CD14-positive monocyte (primary cell): Measurements from ENCODE around the gene GLIPR1L1. TPM values are rescaled to one million over a fixed set of nuclear protein-coding genes. Genes with fewer than 3 reads are reported as not detected.

Experiments
- DNase-seq, 3 donors: peaks; one replicate each; pipeline ENCODE4 v3.0.0-alpha.2; 2011 to 2022
- H2AFZ ChIP-seq: 2 replicates; pipeline ENCODE4 v1.6.0; 2012; ENCODE audit warnings: mild to moderate bottlenecking, low read depth, low read length, inconsistent platforms; ENCODE audit not compliant: insufficient read depth, poor library complexity, severe bottlenecking
- H3K27ac ChIP-seq, 2 donors: 1 replicate in 1 of 2; 2 replicates in 1 of 2; pipeline ENCODE4 v1.5.1; 2012 to 2013; ENCODE audit warnings: low read length in 2 of 2, control low read depth in 1 of 2, inconsistent platforms in 1 of 2, low read depth in 1 of 2, mild to moderate bottlenecking in 1 of 2
- H3K27me3 ChIP-seq, 2 donors: one replicate each; pipeline versions ENCODE4 v1.6.0 to v1.6.1; 2011 to 2013; ENCODE audit warnings: low read length in 2 of 2; ENCODE audit not compliant: control insufficient read depth in 2 of 2, insufficient read depth in 2 of 2
- H3K36me3 ChIP-seq, 2 donors: replicated peaks in 1 of 2; 1 replicate in 1 of 2; 2 replicates in 1 of 2; pipeline versions ENCODE4 v1.5.1 to v1.6.1; 2012 to 2013; ENCODE audit warnings: low read length in 2 of 2, control low read depth in 1 of 2, inconsistent platforms in 1 of 2, mild to moderate bottlenecking in 1 of 2; ENCODE audit not compliant: insufficient read depth in 2 of 2, control insufficient read depth in 1 of 2
- H3K4me1 ChIP-seq, 2 donors: 1 replicate in 1 of 2; 2 replicates in 1 of 2; pipeline versions ENCODE4 v1.5.1 to v1.6.1; 2012 to 2013; ENCODE audit warnings: low read length in 2 of 2, control low read depth in 1 of 2, inconsistent platforms in 1 of 2, mild to moderate bottlenecking in 1 of 2, moderate library complexity in 1 of 2; ENCODE audit not compliant: insufficient read depth in 2 of 2, control insufficient read depth in 1 of 2
- H3K4me2 ChIP-seq: replicated peaks from 2 replicates; pipeline ENCODE3; 2012; ENCODE audit warnings: low read length, moderate library complexity, mild to moderate bottlenecking; ENCODE audit not compliant: poor library complexity, severe bottlenecking; ENCODE audit errors: extremely low read depth
- H3K4me3 ChIP-seq, 3 experiments: fragments of 200-600 bp in 1 of 3; sonication (generic) in 1 of 3; replicated peaks in 1 of 3; 1 replicate in 2 of 3; 2 replicates in 1 of 3; pipeline ENCODE4 v1.5.1; 2011 to 2013; ENCODE audit warnings: low read length in 3 of 3, mild to moderate bottlenecking in 3 of 3, control low read depth in 2 of 3, low read depth in 2 of 3, inconsistent platforms in 1 of 3, moderate library complexity in 1 of 3
- H3K79me2 ChIP-seq: 2 replicates; pipeline ENCODE4 v1.6.0; 2012; ENCODE audit warnings: mild to moderate bottlenecking, control low read depth, inconsistent platforms, low read length, moderate library complexity; ENCODE audit not compliant: insufficient read depth
- H3K9ac ChIP-seq: 2 replicates; pipeline ENCODE4 v1.6.0; 2017; ENCODE audit warnings: low read length, mild to moderate bottlenecking; ENCODE audit not compliant: insufficient read depth, poor library complexity, severe bottlenecking
- H3K9me3 ChIP-seq, 2 donors: replicated peaks in 1 of 2; 1 replicate in 1 of 2; 2 replicates in 1 of 2; pipeline versions ENCODE4 v1.5.1 to v1.6.1; 2012 to 2013; ENCODE audit warnings: low read length in 2 of 2, control low read depth in 1 of 2; ENCODE audit not compliant: control insufficient read depth in 1 of 2, insufficient read depth in 1 of 2
- H4K20me1 ChIP-seq: 2 replicates; pipeline ENCODE4 v1.6.0; 2012; ENCODE audit warnings: mild to moderate bottlenecking, low read length, control low read depth, moderate library complexity; ENCODE audit not compliant: insufficient read depth
- H3K27ac Mint-ChIP-seq, 7 donors: one replicate each; pipeline ENCODE4 v1.8.0; 2020; ENCODE audit warnings: mild to moderate bottlenecking in 7 of 7, mixed read lengths in 7 of 7, moderate library complexity in 6 of 7, inconsistent platforms in 2 of 7
- H3K27me3 Mint-ChIP-seq, 3 donors: one replicate each; pipeline ENCODE4 v1.8.0; 2021 to 2022; ENCODE audit warnings: low read depth in 3 of 3, mild to moderate bottlenecking in 3 of 3, mixed read lengths in 3 of 3, moderate library complexity in 3 of 3, inconsistent platforms in 1 of 3
- H3K36me3 Mint-ChIP-seq, 2 donors: one replicate each; pipeline ENCODE4 v1.8.0; 2020; ENCODE audit warnings: mixed read lengths in 2 of 2, inconsistent platforms in 1 of 2, mild to moderate bottlenecking in 1 of 2
- H3K4me1 Mint-ChIP-seq: one replicate; pipeline ENCODE4 v1.8.0; 2020; ENCODE audit warnings: mild to moderate bottlenecking, mixed read lengths
- H3K4me3 Mint-ChIP-seq, 2 donors: one replicate each; pipeline ENCODE4 v1.8.0; 2020; ENCODE audit warnings: mild to moderate bottlenecking in 2 of 2, mixed read lengths in 2 of 2, moderate library complexity in 1 of 2
- H3K9me3 Mint-ChIP-seq, 7 donors: one replicate each; pipeline ENCODE4 v1.8.0; 2020 to 2022; ENCODE audit warnings: mixed read lengths in 7 of 7, mild to moderate bottlenecking in 6 of 7, moderate library complexity in 6 of 7, inconsistent platforms in 2 of 7
- CTCF ChIP-seq: fragments of 200-600 bp; IDR thresholded peaks from one replicate; pipeline ENCODE4 v1.8.0; 2022; ENCODE audit warnings: antibody characterized with exemption, mild to moderate bottlenecking
- WGBS: methylation state at CpG from one replicate; pipeline ENCODE4 v1.1.5; 2013; ENCODE audit warnings: missing lambda C conversion rate; ENCODE audit not compliant: insufficient coverage; 5-methylcytosine and 5-hydroxymethylcytosine counted together
- intact Hi-C, 2 donors: fragments of 100-400 bp; cut with micrococcal nuclease; formaldehyde crosslinking; loops; one replicate each; pipeline versions ENCODE4 v1.15.0 to v1.15.1; 2023
- polyA plus RNA-seq, 3 donors: library from polyadenylated mRNA; depleted of rRNA in 1 of 3; unstranded in 2 of 3; stranded (reverse) in 1 of 3; fragments of 300-500 nt in 2 of 3; fragments of >200 nt in 1 of 3; fragmentation: Illumina TruSeq in 2 of 3; gene quantifications; 1 replicate in 2 of 3; 2 replicates in 1 of 3; pipeline ENCODE4 v1.2.3, GENCODE V29; 2012 to 2021

GLIPR1L1 gene
- polyA plus RNA-seq, 3 donors, result not detected

- H3K36me3 ChIP-seq, result no peaks in the 10 kb centered on the region
- H3K4me1 ChIP-seq, result peaks cover 4 to 8% of the 10 kb centered on the region in 2 donors
- no peak overlapping the region for H3K9ac ChIP-seq
- H3K9me3 ChIP-seq, result no peaks in the 10 kb centered on the region
- H3K4me2 ChIP-seq, result no peak overlapping the region
- intact Hi-C loops, result no loop called here
- Mint-ChIP-seq H3K27ac (peak overlapping the region in 1 of 7 donors; percentile 4), H3K9me3 (peaks cover 0 to 1% (median 0%) of the 10 kb centered on the region in 7 donors), H3K4me3 (no peak overlapping the region), H3K4me1 (peaks cover 17% of the 10 kb centered on the region), H3K36me3 (no peaks in the 10 kb centered on the region), H3K27me3 (no peaks in the 10 kb centered on the region)
- no peaks in the 10 kb centered on the region for H3K27me3 ChIP-seq
- TF ChIP-seq CTCF, result no peak
- H3K4me3 ChIP-seq, result no peak overlapping the region
- H3K79me2 ChIP-seq, result no peaks in the 10 kb centered on the region
- no peak overlapping the region for H2AFZ ChIP-seq
- WGBS, result 100% methylated on average over 1 of the region's 1 CpG
- no peak overlapping the region for H3K27ac ChIP-seq
- H4K20me1 ChIP-seq, result no peaks in the 10 kb centered on the region
- no peak for DNase-seq
Measured at GRCh38 chr12:75366629-75367028, 32.2 kb downstream of the GLIPR1L1 start.

- Mint-ChIP-seq H3K9me3 (peaks cover 0 to 6% (median 1%) of the 10 kb centered on the region in 7 donors), H3K4me3 (no peak overlapping the region), H3K27me3 (peaks cover 0 to 1% (median 1%) of the 10 kb centered on the region in 3 donors), H3K4me1 (no peaks in the 10 kb centered on the region), H3K27ac (peak overlapping the region in 1 of 7 donors; percentile 19), H3K36me3 (peaks cover 0 to 4% of the 10 kb centered on the region in 2 donors)
- no peak for TF ChIP-seq CTCF
- Histone ChIP-seq H3K4me3 (no peak overlapping the region), H3K27ac (no peak overlapping the region), H3K9me3 (no peaks in the 10 kb centered on the region), H3K79me2 (no peaks in the 10 kb centered on the region), H3K4me2 (no peak overlapping the region), H3K27me3 (no peaks in the 10 kb centered on the region), H3K9ac (no peak overlapping the region), H3K36me3 (no peaks in the 10 kb centered on the region), H3K4me1 (no peaks in the 10 kb centered on the region), H2AFZ (no peak overlapping the region), H4K20me1 (no peaks in the 10 kb centered on the region)
- DNase-seq, result no peak
- intact Hi-C loops, result no loop called here
- WGBS, result 100% methylated on average over 1 of the region's 2 CpGs
Measured at GRCh38 chr12:75374971-75375370, 40.5 kb downstream of the GLIPR1L1 start.
